ENCODE data around the gene INTS6L.
"Not testable (repeated sequence)": the region's sequence is repeated elsewhere in the genome, so short reads cannot be mapped to it uniquely, and the experiment has no call there.

INTS6L gene

DNA sequence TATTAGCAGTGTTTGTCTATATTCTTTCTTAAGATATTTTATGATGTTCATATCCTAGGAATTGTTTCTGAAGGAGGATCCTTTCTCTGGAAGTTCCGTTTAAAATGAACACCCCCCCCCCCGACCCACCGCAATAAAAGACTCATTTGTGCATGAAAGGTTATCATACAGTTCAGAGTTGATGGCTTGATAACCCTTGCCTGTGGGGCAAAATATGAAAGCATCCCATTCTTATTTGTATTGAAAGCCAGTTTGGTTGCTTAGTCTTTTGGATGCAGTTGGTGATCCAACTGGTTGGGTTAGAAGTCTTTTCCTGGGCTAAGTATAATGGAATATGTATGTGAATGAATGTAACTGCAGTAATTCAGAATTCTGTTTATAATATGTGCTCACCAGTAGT lies 8.3 kb downstream of the INTS6L start:
- DNase-seq = no peak

DNA sequence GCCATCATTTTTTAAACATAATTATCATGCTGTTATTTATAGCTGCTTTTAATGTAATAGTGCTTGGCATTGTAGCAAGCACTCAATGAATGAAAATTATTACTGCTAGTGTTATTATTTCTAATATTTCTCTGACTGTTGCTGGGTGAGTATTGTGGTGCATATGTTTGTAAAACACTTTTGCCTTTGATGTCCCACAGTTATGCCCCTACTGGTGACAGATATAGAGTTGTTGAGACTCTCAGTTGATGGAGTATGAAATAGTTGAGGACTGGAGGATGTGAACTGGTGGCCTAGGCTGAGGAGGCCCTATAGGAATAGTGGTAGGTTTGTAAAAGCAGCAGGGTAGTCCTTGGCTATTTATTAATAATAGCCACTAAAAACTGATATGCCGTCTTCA lies 9.6 kb downstream of the INTS6L start:
- no peak for DNase-seq

GRCh38 chrX:135531813-135532212 lies 11.4 kb downstream of the INTS6L start:
- no peak for DNase-seq

GRCh38 chrX:135535077-135535940 lies 14.8 kb downstream of the INTS6L start:
- DNase-seq = no peak

DNA sequence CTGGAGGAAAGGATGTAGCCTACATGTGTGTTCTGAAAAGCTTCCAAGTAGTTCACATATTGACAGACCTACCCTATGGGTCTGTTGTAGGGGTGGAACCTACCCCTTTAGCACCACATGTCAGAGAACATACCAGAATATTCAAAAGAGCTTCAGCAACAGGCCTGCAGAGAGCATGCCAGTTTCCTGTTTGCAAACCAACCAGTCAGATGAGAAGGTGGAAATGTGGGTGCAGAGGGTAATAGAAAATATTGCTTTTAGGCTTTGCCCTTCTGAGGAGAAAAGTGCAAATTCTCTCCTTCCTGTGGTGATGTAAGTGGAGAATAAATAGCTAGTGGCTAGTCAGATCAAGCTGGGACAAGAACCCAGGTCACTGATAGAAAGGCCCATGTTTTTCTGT lies 16.4 kb downstream of the INTS6L start:
- no peak for DNase-seq

DNA sequence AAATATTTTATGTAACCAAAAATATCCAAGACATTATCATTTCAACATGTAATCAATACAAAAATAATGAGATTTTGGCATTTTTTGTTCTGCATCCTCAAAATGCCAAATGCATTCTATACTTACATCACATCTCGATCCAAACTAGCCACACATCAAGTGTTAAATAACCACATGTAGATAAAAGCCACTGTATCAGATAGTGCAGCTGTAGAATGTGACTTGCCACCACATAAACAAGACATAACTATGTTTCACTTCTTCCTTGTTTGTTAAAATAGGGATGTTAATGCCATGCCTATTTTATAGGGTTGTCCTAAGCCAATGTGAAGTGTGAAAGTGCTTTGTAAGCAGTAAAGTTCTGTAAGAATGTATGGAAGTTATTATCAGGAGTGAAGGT lies 20.9 kb downstream of the INTS6L start:
- DNase-seq = no peak

- DNase-seq = no peak
These were observed 22.7 kb downstream of the INTS6L start for GRCh38 chrX:135543172-135543571.

DNA sequence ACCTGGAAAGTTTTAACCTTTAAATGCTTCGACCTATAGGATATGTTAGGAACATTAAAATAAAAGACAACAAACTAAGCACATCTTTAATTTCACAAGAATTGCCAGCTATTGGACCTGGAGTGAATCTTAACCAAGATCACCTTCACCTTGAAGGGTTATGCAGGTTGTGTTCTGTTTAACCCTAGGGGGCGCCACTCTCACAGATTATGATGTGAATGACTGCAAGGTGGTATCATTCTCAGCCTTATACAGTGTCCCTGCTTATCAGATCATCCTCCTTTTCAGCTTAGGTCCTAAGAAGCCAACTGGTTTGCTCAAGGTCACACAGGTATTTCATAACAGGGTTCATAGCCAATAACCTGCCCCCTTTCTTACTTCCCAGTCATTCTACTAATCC lies 23.5 kb downstream of the INTS6L start:
- no peak for DNase-seq

DNA sequence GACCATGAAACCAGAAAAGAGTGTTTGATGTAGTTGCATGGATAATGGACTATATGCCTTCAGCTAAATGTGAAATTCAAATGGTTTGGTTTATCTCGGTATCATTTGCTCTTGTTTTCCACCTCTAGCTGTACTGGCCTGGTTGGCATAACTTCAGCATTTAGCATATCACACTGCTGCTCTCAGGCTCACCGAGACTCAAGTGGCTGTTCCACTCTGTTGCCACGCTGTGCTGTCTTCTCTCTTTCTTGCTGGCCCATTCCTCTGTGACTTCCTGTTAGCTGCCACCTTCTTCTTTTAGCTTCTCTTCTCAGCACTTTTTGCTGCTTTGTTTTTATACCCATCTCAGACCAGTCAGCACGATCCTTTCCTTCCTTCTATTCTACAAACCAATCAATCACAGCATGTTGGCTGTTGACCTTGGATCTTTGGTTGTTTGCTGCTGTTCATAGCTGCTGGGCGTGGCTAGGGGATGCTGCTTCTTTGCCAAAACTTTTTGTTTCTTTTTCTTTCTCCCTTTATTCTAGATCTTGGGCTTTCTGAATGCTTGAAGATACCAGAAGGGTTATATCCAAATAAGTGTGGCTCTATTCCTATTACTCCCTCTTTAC lies 24.0 kb downstream of the INTS6L start:
- no peak for DNase-seq

GRCh38 chrX:135547767-135548166 lies 27.3 kb downstream of the INTS6L start:
- no peak for DNase-seq

GRCh38 chrX:135549519-135549918 lies 29.1 kb downstream of the INTS6L start:
- no peak for DNase-seq

DNA sequence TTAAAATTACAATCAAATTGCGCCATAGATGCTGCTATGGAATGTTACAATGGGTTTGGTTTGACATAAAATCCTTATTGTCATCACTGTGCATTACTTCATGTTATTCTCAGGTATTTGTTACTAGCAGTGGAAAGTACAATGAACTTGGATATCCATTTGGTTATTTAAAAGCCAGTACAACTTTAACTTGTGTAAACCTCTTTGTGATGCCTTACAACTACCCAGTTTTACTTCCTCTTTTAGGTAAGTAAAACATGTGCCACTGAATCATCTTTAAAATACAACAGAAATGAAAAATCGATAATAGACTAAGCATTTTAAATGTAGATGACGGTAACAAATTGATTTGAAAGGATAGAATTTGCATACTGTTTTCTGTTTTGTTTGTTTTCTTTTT lies 35.6 kb downstream of the INTS6L start:
- DNase-seq = no peak

- DNase-seq = no peak
These were observed 36.9 kb downstream of the INTS6L start for GRCh38 chrX:135557344-135557743.

DNA sequence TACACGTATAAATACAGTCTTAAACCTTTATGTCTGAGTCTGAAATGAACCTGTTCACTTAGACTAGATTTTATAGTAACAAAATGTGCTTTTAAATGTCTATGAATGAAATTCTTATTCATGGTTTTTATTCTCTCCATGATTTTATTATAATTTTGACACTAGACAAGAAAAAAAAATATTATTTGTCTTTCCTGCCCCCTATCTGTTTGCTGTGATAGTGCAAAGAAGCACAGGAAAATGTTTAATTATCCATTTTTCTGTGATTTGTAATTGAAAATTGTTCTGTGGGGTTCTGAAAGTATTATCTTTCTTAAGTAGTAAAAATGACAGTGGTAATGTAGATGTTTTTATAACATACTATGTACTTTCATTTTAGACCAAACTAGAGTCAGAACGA lies 52.0 kb downstream of the INTS6L start:
- DNase-seq = no peak

- DNase-seq = no peak
These were observed 61.0 kb downstream of the INTS6L start for GRCh38 chrX:135581496-135581895.

GRCh38 chrX:135585153-135585552 lies 64.7 kb downstream of the INTS6L start:
- DNase-seq = no peak

GRCh38 chrX:135591871-135592270 lies 71.4 kb downstream of the INTS6L start:
- no peak for DNase-seq

DNA sequence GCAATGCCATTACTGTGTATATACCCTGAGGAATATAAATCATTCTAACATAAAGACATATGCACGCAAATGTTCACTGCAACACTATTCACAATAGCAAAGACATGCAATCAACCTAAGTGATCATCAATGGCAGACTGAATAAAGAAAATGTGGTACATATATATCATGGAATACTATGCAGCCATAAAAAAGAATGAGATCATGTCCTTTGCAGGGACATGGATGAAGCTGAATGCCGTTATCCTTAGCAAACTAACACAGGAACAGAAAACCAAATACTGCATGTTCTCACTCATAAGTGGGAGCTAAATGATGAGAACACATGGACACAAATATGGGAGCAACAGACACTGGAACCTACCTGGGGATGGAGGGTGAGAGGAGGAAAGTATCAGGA lies 73.6 kb downstream of the INTS6L start:
- DNase-seq = not testable (repeated sequence)

DNA sequence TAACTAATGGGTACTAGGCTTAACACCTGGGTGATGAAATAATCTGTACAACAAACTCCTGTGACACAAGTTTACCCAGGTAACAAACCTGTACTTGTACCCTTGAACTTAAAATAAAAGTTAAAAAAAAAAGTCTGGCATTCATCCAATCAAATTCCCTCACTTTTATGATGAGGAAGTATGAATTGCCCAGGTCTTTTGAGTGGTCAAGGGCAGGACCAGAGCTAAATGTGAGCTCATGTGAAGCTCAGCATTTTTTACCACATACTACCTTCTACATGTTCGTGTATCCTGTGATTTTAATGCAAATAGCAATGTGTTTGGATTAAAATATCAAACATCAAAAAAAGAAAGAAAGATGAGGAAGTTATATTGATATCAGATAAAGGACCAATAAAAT lies 74.0 kb downstream of the INTS6L start:
- not testable (repeated sequence) for DNase-seq

GRCh38 chrX:135595543-135595942 lies 75.1 kb downstream of the INTS6L start:
- no peak for DNase-seq

- DNase-seq = peak; percentile 35
These were observed 76.0 kb downstream of the INTS6L start for GRCh38 chrX:135596495-135596894.

DNA sequence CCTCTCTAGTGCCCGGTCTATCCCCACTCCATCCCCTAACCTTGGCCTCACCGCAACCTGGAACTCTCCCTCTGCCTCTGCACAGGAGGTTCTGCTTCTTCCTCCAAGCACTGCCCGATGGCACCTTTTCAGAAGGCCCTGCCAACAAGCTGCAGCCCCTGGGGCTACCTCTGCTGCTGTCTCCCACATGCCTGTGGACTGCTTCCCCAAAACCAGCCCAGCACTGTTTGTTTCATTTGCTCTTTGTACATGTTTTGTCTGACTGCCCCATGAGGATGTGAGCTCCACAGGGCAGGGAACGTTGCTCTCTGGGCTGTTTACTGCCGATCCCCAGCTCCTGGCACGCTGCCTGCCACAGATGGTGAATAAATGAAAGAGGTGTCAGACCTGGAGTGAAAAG lies 85.4 kb downstream of the INTS6L start:
- no peak for DNase-seq

DNA sequence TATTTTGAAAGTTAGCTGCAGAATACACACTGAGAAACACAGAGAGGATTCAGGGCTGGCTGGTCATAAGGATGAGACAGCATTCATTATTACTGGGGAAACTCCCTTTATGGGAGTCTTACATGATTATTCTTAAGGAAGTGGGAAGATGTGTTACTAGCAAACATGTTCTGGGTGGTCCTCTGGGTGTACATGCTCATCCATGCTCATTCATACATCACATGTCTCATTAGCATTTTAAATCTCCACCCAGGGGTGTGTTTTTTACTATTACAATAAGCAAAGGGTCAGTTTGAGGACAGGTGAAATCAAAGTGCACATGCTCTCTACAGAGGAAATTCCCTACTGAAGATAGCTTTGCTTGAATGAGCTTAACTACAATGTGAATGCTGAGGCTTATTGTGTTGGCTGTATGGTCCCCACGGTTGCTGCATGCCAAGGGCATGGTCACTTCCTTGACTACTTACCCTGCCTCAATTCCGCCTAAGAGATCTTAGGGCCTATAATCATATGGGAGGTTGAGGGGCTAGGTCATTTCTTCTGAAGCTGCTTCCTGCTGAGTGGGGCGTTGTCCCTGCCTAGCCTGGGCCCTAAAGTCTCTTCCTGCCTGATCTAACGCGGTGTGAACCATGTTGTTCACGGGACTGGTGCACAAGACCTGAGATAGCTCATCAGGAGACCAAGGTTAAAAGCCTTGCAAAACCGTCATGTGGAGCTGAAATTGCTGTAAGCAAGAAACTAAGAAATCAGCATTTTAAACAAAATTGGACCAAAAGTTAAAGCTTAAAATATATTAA lies 104.1 kb downstream of the INTS6L start:
- not testable (repeated sequence) for DNase-seq

DNA sequence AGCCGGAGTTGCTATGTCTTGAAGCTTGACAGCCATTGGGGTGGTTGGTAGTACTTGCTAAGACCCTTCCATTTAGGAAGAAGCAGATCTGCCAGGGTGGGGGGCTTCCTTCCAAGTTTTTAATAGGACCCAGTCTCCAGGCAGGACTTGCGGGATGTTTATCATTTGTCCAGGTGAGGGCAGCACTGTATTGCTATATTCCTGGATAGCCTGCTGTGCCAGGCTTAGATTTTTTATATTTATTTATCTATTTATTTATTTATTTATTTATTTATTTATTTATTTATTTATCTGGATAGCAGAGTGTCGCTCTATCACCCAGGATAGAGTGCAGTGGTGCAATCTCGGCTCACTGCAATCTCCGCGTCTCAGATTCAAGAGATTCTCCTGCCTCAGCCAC lies 105.5 kb downstream of the INTS6L start:
- no peak for DNase-seq
